GM06990 (cell line): ENCODE data around the gene SLC26A11.
"Not testable (repeated sequence)": the region's sequence is repeated elsewhere in the genome, so short reads cannot be mapped to it uniquely, and the experiment has no call there.

Experiments used
- DNase-seq: peaks from one replicate; pipeline ENCODE4 v3.0.0-alpha.2; 2011; ENCODE audit not compliant: insufficient read length; ENCODE audit errors: extremely low read depth
- H3K27me3 ChIP-seq: replicated peaks from 2 replicates; pipeline ENCODE4 v1.6.0; 2011; ENCODE audit warnings: low read length; ENCODE audit not compliant: control insufficient read depth, insufficient read depth
- H3K36me3 ChIP-seq: 2 replicates; pipeline ENCODE4 v1.5.1; 2011; ENCODE audit warnings: low read length; ENCODE audit not compliant: control insufficient read depth, insufficient read depth
- H3K4me3 ChIP-seq: replicated peaks from 2 replicates; pipeline ENCODE4 v1.5.1; 2011; ENCODE audit warnings: low read depth, mild to moderate bottlenecking, control low read depth, low read length
- CTCF ChIP-seq: IDR thresholded peaks from 2 replicates; pipeline ENCODE4 v1.5.1; 2011; ENCODE audit warnings: low read length, control low read depth, mild to moderate bottlenecking, inconsistent platforms; ENCODE audit not compliant: insufficient read depth, poor library complexity, severe bottlenecking

The SLC26A11 gene

GRCh38 chr17:80274871-80275449, 54.7 kb downstream of the SLC26A11 start:
- Histone ChIP-seq H3K27me3 (no peaks in the 10 kb centered on the region), H3K36me3 (peaks cover 36% of the 10 kb centered on the region), H3K4me3 (no peak overlapping the region)
- TF ChIP-seq CTCF = no peak
- no peak for DNase-seq

GRCh38 chr17:80275857-80276256, 55.6 kb downstream of the SLC26A11 start:
- H3K36me3 ChIP-seq = peaks cover 32% of the 10 kb centered on the region
- not testable (repeated sequence) for H3K4me3 ChIP-seq, H3K27me3 ChIP-seq, DNase-seq

- no peak overlapping the region for H3K4me3 ChIP-seq
- no peak for DNase-seq
- H3K27me3 ChIP-seq = no peaks in the 10 kb centered on the region
- peaks cover 31% of the 10 kb centered on the region for H3K36me3 ChIP-seq
- no peak for TF ChIP-seq CTCF
Observed at GRCh38 chr17:80277751-80278671, 57.8 kb downstream of the SLC26A11 start.

- Histone ChIP-seq H3K4me3 (no peak overlapping the region), H3K27me3 (no peaks in the 10 kb centered on the region), H3K36me3 (peaks cover 23% of the 10 kb centered on the region)
- no peak for TF ChIP-seq CTCF
- no peak for DNase-seq
Observed at GRCh38 chr17:80279895-80280294, 59.7 kb downstream of the SLC26A11 start.

GRCh38 chr17:80281516-80281915, 61.3 kb downstream of the SLC26A11 start:
- no peak for TF ChIP-seq CTCF
- Histone ChIP-seq H3K36me3 (peaks cover 23% of the 10 kb centered on the region), H3K4me3 (no peak overlapping the region), H3K27me3 (no peaks in the 10 kb centered on the region)
- DNase-seq = no peak

- Histone ChIP-seq H3K27me3 (no peaks in the 10 kb centered on the region), H3K36me3 (peaks cover 27% of the 10 kb centered on the region), H3K4me3 (no peak overlapping the region)
- DNase-seq = no peak
- no peak for TF ChIP-seq CTCF
Observed at GRCh38 chr17:80283116-80283852, 63.1 kb downstream of the SLC26A11 start.
